Neural cell (in vitro differentiated cells): ENCODE measurements around the gene BNC2. TPM values are rescaled to one million over a fixed set of nuclear protein-coding genes. Genes with fewer than 3 reads are reported as not detected.

Experiments
- H2AFZ ChIP-seq: fragments of 200-600, 300-800 bp; sonication (generic), shearing (Covaris generic); 2 replicates; pipeline ENCODE4 v1.6.0; 2014; ENCODE audit warnings: low read depth, mild to moderate bottlenecking, antibody characterized with exemption, low read length, moderate library complexity
- H3F3A ChIP-seq: fragments of 200-600 bp; shearing (Covaris generic); 2 replicates; pipeline ENCODE4 v1.6.1; 2016; ENCODE audit warnings: mild to moderate bottlenecking, moderate library complexity, mixed read lengths, antibody characterized with exemption, low read length; ENCODE audit not compliant: insufficient read depth, poor library complexity, severe bottlenecking
- H3K27ac ChIP-seq: fragments of 200-600, 300-800 bp; sonication (generic), shearing (Covaris generic); 2 replicates; pipeline ENCODE4 v1.5.1; 2014; ENCODE audit warnings: mild to moderate bottlenecking, low read length, moderate library complexity
- H3K27me3 ChIP-seq: fragments of 300-800, 200-600 bp; sonication (generic), shearing (Covaris generic); 2 replicates; pipeline ENCODE4 v1.6.0; 2014; ENCODE audit warnings: mild to moderate bottlenecking, low read depth, low read length, moderate library complexity; ENCODE audit not compliant: insufficient read depth
- H3K36me3 ChIP-seq: fragments of 300-800, 200-600 bp; sonication (generic), shearing (Covaris generic); 2 replicates; pipeline ENCODE4 v1.5.1; 2014; ENCODE audit warnings: mild to moderate bottlenecking, antibody characterized with exemption, low read length, moderate library complexity; ENCODE audit not compliant: insufficient read depth
- H3K4me2 ChIP-seq: fragments of 300-800, 200-600 bp; sonication (generic), shearing (Covaris generic); 2 replicates; pipeline ENCODE4 v1.6.0; 2014; ENCODE audit warnings: mild to moderate bottlenecking, low read length
- H3K4me3 ChIP-seq: fragments of 300-800, 200-600 bp; sonication (generic), shearing (Covaris generic); 2 replicates; pipeline ENCODE4 v1.5.1; 2014; ENCODE audit warnings: mild to moderate bottlenecking, low read length, moderate library complexity
- H3K79me2 ChIP-seq: fragments of 200-600 bp; shearing (Covaris generic); replicated peaks from 2 replicates; pipeline ENCODE4 v1.6.0; 2014; ENCODE audit warnings: mild to moderate bottlenecking, low read length, moderate library complexity; ENCODE audit not compliant: insufficient read depth
- H3K9ac ChIP-seq: fragments of 300-800, 200-600 bp; sonication (generic), shearing (Covaris generic); 2 replicates; pipeline ENCODE4 v1.6.1; 2016; ENCODE audit warnings: mild to moderate bottlenecking, low read length, mixed read lengths
- H3K9me2 ChIP-seq: fragments of 200-600 bp; shearing (Covaris generic); 2 replicates; pipeline ENCODE4 v1.6.1; 2016; ENCODE audit warnings: mild to moderate bottlenecking, low read length, mixed read lengths; ENCODE audit not compliant: insufficient read depth
- H3K9me3 ChIP-seq: fragments of 200-600, 300-800 bp; sonication (generic), shearing (Covaris generic); 2 replicates; pipeline ENCODE4 v1.6.1; 2016; ENCODE audit warnings: mild to moderate bottlenecking, mixed run types, low read length, moderate library complexity, mixed read lengths
- H4K20me1 ChIP-seq: fragments of 200-600 bp; shearing (Covaris generic); 2 replicates; pipeline ENCODE4 v1.6.1; 2016; ENCODE audit warnings: mild to moderate bottlenecking, mixed run types; ENCODE audit not compliant: insufficient read depth
- CTCF ChIP-seq: fragments of 450-650 bp; IDR thresholded peaks from 2 replicates; pipeline ENCODE4 v1.5.1; 2014; ENCODE audit warnings: antibody characterized with exemption, mild to moderate bottlenecking, moderate library complexity; ENCODE audit not compliant: poor library complexity, severe bottlenecking
- EP300 ChIP-seq: fragments of 450-650 bp; conservative IDR thresholded peaks from 2 replicates; pipeline ENCODE4 v1.6.1; 2014; ENCODE audit warnings: antibody characterized with exemption, mild to moderate bottlenecking, moderate library complexity; ENCODE audit not compliant: poor library complexity, severe bottlenecking
- EZH2 ChIP-seq: fragments of 200-600, 300-800 bp; shearing (Covaris generic), sonication (generic); IDR thresholded peaks from 2 replicates; pipeline ENCODE4 v1.6.1; 2014; ENCODE audit warnings: antibody characterized with exemption, low read length, borderline replicate concordance, mild to moderate bottlenecking; ENCODE audit not compliant: insufficient read depth, poor library complexity, severe bottlenecking
- MXI1 ChIP-seq: fragments of 450-650 bp; conservative IDR thresholded peaks from 2 replicates; pipeline ENCODE4 v1.6.1; 2014; ENCODE audit warnings: antibody characterized with exemption, mild to moderate bottlenecking; ENCODE audit not compliant: poor library complexity, severe bottlenecking
- POLR2AphosphoS5 ChIP-seq: IDR thresholded peaks from 2 replicates; pipeline ENCODE4 v1.6.1; 2012
- RAD21 ChIP-seq: fragments of 450-650 bp; conservative IDR thresholded peaks from 2 replicates; pipeline ENCODE4 v1.6.1; 2014; ENCODE audit warnings: antibody characterized with exemption, mild to moderate bottlenecking, moderate library complexity
- REST ChIP-seq: IDR thresholded peaks from 2 replicates; pipeline ENCODE4 v1.6.1; 2012; ENCODE audit warnings: borderline replicate concordance
- SMC3 ChIP-seq: fragments of 450-650 bp; conservative IDR thresholded peaks from 2 replicates; pipeline ENCODE4 v1.6.1; 2014; ENCODE audit warnings: antibody characterized with exemption, mild to moderate bottlenecking, moderate library complexity; ENCODE audit not compliant: poor library complexity
- TAF1 ChIP-seq: IDR thresholded peaks from 2 replicates; pipeline ENCODE4 v1.6.1; 2012; ENCODE audit warnings: low read depth
- polyA plus RNA-seq: library from polyadenylated mRNA; depleted of rRNA; stranded (reverse); fragments of >200 nt; gene quantifications from 2 replicates; pipeline ENCODE4 v1.2.3, GENCODE V29; 2014

BNC2 gene
- polyA plus RNA-seq, 1 donor from 2014 or later: 1.3 TPM

GRCh38 chr9:16825331-16825725 is 45.1 kb downstream of the BNC2 start:
- no peak overlapping the region for H2AFZ ChIP-seq
- no peaks in the 10 kb centered on the region for H3K9me2 ChIP-seq
- no peaks in the 10 kb centered on the region for H3K9me3 ChIP-seq
- TF ChIP-seq REST (no peak), RAD21 (no peak), EZH2 (no peak), SMC3 (no peak), POLR2AphosphoS5 (no peak), MXI1 (no peak), CTCF (no peak), EP300 (no peak), TAF1 (no peak)
- H3F3A ChIP-seq: no peaks in the 10 kb centered on the region
- H3K79me2 ChIP-seq: no peaks in the 10 kb centered on the region
- no peaks in the 10 kb centered on the region for H3K27me3 ChIP-seq
- H3K4me3 ChIP-seq: no peak overlapping the region
- no peaks in the 10 kb centered on the region for H4K20me1 ChIP-seq
- no peaks in the 10 kb centered on the region for H3K36me3 ChIP-seq
- H3K27ac ChIP-seq: no peak overlapping the region
- H3K9ac ChIP-seq: no peak overlapping the region
- no peak overlapping the region for H3K4me2 ChIP-seq

- H3K27me3 ChIP-seq: no peaks in the 10 kb centered on the region
- no peaks in the 10 kb centered on the region for H3K36me3 ChIP-seq
- H3K79me2 ChIP-seq: no peaks in the 10 kb centered on the region
- H2AFZ ChIP-seq: no peak overlapping the region
- TF ChIP-seq TAF1: no peak
- TF ChIP-seq RAD21: no peak
- no peak for TF ChIP-seq SMC3
- TF ChIP-seq POLR2AphosphoS5: no peak
- no peak for TF ChIP-seq EZH2
- no peak for TF ChIP-seq MXI1
- no peak for TF ChIP-seq REST
- no peak for TF ChIP-seq EP300
- no peak for TF ChIP-seq CTCF
- no peak overlapping the region for H3K4me3 ChIP-seq
- no peaks in the 10 kb centered on the region for H3K9me3 ChIP-seq
- H3K4me2 ChIP-seq: no peak overlapping the region
- no peak overlapping the region for H3K27ac ChIP-seq
- H3F3A ChIP-seq: no peaks in the 10 kb centered on the region
- H3K9me2 ChIP-seq: no peaks in the 10 kb centered on the region
- no peak overlapping the region for H3K9ac ChIP-seq
- no peaks in the 10 kb centered on the region for H4K20me1 ChIP-seq
Measured at GRCh38 chr9:16824545-16825330, 45.7 kb downstream of the BNC2 start.
